ENCODE results near the gene COL4A3.

Gene COL4A3

DNA sequence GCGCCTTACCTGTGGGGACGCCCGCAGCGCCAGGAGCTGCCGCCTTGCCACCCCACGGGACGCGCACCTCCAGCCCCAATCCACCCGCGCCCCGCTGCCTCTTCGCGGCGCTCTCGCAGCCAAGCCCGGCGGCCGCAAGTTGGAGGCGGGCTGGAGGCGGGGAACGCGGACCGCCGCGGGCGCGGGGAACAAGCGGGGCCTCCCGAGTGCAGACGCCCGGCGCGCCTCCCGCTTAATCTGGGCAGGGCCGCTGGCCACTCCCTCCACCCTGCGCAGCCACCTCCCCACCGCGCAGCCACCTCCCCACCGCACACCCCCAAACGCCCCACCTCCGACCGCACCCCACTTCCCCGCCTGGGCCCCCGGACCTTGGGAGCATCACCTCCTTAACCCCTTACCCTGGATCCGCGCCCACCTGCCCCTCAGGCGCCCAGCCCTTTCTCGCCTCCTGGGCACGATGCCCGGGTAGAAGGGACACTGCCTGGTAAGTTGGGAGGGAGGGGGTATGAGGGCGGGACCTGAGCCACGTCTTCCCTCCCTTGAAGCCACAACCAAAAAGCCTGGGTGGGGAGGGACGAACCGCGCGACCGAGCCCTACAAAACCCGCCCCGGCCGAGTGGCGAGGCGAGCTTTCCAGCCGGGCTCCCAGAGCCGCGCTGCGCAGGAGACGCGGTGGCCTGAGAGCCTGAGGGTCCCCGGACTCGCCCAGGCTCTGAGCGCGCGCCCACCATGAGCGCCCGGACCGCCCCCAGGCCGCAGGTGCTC is at the start of gene COL4A3, which contains the start of gene COL4A4:
Gene COL4A3, plus strand, starts transcription at position 627 of the 765 bp plus-strand sequence. Its CDS starts 103 bp downstream, at position 730.
Gene COL4A4, minus strand, starts transcription at position 208 of the 765 bp plus-strand sequence. CDS start 16,722 bp downstream, outside the sequence.
- DNase-seq = no peak

DNA sequence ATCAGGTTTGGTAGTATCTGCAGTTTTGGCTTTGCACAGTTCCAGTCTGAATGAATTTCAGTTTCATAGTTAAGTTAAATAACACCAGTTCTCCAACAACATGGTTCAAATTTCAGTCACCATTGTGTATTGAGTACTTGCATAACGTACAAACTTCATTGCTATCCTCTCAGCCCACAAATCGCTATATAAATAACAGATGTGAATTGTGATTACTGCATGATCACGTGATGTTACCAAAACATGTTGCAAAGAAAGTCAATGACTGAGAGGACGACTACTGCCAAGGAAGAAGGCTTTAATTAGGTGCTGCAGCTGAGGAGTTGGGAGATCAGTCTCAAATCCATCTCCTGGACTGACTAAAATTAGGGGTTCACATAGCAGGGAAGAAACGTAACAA is 48.7 kb upstream of the COL4A3 start:
- no peak for DNase-seq

DNA sequence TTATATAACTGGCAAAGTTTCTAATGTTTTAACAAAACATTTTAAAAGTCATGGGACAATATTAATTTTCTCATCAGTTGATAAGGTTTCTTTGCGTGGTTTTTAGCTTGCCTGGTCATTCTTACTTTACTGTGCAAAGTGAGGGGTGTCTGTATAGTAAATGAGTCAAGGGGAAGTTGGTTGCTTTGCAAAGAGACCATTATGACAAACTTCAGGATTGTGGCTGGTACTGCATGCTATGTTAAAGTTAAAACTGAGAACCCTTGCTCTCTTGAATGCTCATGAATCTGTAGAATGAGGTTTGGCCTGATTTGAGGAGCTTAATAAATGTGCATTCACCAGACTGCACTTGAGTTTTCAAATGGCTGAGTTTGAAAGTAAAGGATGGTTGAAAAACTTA is 47.4 kb upstream of the COL4A3 start:
- no peak for DNase-seq

DNA sequence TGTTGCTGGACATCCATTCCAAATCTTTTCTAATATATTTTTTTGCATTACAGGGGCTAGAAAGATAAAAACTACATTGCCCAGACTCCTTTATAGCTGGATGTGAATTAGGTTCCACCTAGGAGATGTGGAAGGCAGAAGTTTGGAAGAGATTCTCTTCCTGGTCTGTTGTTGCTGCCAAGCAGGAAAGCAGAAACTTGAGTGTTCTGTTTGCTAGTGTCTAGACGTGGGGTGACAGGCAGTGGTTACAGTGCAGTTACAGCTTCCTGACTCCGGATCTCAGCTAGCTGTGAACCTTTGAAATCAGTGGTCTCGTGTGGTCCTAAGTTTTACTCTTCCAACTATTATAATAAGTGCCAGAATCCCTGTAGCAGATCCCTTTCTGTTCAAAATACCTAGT is 46.6 kb upstream of the COL4A3 start:
- no peak for DNase-seq

DNA sequence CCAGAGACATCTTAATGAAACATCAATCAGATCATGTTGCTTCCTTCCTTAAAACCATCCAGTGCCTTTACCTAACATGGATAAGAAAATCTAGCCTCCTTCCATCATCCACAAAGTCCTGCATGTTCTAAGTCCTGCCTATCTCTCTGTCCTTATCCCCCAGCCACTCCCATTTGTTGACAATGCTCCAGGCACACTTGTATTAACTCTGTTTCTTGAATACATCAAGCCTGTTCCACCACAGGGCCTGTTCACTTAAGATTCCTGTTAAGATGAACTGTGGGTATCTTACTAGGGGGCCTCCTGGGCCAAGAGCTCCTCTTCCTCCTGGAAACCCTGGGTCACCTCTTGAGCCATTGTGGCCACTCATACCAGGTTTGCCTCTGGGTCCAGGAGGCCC is 46.1 kb upstream of the COL4A3 start:
- DNase-seq = no peak

DNA sequence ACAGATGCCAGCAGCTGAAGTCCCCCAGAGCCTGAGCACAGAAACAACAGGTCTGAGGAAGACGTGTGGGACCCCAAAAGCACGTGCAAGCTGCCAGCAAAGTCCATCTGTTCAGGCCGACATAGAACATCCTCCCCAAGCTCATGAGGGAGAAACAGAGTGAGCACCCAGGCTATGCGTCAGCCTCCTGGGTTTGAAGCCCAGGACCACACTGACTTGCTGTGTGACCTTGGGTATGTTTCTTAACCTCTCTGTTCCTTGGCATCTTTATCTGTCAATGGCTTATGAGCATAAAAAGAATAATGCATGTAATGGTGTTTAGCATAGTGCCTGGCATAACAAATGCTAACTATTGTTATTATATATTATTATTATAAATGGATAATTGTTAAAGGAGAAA is 40.7 kb upstream of the COL4A3 start:
- no peak for DNase-seq

DNA sequence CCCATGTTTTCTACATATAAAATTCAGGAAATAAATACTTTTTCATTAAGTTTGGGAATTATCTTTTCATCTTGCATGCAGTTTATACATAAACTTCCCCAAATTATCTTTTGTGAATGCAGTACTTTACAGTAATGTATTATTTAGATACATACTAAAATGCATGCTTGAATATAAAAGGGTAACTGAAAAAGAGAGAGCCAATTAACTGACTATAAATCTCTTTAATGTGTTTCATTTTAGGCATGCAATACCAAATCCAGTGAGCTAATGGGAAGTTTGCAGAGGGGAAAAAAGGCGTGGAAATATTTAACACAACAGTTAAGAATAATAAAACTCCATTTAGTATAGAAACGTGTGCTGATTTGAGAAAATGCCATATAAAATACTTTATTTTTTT is 39.6 kb upstream of the COL4A3 start:
- no peak for DNase-seq

DNA sequence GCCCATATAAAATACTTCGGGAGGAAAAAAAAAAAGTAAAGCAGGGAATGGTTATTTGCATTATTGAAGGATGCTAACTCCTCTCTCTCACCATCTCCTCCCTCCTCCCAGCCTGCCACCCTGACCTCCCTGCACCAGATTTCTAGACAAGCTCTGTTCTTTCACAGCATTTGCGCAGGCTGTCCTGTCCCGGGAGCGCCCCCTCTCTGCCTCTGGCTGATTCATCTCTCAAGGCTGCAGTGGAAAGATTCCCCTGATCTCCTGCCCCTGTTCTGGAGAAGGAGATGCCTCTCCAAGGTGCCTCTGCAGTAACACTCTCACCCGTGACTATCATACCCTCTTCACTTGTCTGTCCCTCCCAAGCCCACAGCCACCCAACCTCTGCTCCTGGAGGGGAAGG is 38.9 kb upstream of the COL4A3 start:
- no peak for DNase-seq

DNA sequence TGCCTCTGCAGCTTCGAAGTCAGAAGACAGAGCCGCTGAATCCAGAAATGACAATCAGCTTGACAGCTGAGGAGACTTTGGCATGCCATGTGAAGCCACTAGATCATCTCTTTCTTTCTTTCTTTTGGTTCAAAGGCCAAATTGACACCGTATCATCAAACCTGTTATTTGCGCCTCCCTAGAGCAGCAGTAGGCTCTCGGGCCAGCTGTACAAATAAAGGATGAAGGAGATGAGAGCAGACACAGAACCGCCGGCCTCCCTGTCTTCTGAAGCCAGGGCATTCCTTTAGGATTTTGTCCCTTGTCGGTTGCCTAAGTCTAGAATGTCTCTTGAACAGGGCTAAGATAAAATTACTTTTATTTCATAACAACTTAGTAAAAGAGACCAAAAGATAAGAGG is 37.2 kb upstream of the COL4A3 start:
- DNase-seq = no peak

DNA sequence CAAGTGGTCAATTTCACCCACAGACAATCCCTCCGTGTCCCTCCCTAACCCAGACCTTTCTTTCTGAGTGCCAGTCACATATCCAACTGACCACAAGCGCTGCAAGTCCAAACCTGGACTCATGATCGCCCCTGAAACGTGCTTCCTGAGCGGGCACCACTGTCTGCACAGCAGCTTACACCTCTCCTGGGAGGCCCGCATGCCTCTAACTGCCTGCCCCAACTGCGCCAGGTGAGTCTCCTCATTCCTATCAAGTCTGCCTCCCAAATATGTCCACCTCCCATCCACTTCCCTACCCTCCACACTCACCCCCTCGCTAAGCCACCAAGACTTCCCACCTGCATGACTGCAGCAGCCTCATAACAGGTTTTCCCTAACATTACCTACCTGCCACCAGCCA is 33.8 kb upstream of the COL4A3 start:
- DNase-seq = no peak

DNA sequence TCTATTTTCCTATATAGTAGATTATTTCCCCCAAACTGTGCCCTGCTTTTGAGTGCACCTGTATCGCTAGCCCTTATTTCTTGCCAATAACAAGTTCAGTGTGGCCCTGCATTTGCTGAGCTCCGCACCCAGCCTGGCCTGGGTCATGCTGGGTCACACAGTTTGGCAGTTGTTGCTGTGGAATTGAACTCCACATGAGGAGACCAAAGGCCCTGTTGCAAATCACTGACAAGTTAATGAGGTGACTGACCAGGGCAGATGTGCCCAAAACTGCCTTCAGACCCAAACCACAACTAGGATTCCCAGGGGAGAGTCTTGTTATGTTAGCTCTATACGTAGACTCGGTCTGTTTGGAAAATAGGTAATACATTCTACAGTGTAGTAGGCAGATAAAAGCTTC is 31.4 kb upstream of the COL4A3 start:
- DNase-seq = no peak

DNA sequence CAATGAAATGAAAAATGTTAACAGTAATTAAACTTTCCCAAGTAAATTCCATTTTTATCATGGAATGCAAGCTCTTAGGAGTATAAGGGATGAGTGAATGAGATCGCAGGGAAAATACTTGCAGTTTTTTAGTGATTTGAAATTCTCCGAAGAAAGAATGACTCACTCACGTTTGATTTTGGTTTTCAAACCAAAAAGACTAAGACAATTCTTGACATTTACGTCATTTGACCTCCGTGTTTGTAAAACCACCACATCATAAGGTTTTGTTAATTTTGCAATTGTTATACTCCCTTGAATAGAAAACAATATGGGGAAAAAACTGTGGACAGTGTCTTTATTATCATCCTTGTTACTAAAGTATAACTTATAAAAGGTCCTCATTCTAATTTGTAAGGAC is 29.8 kb upstream of the COL4A3 start:
- no peak for DNase-seq

DNA sequence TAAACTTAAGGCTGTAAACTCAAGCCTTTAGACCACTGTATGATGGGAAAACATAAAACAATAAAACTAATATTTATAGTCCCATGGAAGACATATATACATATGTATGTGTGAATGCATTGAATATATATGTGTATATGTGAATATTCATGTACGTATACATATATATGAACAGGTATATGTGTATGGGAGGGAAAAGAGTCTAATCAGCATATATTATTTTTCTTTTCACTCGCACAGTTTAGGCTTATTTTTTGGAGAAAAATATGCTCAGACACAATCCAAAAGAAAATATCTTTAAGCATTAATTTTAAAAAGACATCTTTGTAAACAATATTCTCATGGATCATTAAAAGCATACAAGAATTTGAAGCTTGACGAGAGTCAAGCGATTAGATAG is 23.1 kb upstream of the COL4A3 start:
- no peak for DNase-seq

DNA sequence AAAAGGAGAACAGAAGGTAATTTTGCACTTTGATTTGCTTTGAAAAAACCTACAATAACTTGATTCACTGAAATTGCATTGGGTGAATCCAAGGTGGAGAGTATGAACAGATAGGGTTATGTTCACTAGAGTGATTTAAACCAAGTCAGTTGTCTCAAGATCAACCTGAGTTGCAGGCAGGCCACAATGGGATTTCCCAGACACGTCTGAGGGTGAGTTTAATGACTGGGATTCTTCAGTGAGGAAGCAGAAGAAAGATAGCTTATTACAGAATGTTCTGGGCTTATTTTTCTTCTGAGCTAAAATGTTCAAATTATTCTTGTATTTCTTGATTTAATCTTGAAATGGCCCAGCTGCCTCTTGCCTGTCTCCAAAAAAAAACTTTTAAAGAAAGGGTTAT is 20.5 kb upstream of the COL4A3 start:
- DNase-seq = no peak

DNA sequence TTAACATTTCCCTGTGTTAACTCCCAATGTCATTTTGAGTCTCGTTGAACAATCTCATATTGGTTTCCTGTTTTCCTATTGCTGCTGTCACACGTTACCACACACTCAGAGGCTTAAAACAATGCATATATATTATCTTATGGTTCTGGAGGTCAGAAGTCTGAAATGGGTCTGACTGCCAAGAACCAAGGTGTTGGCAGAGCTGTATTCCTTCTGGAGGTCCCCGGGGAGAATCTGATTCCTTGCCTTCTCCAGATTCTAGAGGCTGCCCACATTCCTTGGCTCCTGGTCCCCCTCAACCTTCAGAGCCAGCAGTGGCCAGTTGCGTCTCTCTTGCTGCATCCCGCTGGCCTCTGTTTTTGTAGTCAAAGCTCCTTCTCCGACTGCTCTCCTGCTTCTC is 18.0 kb upstream of the COL4A3 start:
- DNase-seq = no peak

DNA sequence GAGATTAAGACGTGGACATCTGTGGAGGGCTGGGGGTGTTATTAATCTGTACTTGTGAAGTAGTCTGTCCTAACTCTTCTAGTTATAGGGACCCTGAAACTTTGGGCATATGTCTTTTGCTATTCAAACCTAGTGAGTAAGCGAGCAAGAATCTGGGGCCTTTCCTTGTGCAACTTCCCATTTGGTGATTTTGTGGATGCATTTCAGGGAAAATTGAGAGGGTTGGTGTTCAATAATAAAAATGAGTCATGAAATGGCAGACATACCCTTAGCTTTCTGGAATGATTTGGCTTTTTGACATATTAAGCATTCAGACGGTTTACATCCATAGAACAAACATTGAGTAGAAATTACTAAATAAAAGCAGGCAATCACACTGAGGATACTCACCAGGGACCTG is 17.4 kb upstream of the COL4A3 start:
- no peak for DNase-seq

DNA sequence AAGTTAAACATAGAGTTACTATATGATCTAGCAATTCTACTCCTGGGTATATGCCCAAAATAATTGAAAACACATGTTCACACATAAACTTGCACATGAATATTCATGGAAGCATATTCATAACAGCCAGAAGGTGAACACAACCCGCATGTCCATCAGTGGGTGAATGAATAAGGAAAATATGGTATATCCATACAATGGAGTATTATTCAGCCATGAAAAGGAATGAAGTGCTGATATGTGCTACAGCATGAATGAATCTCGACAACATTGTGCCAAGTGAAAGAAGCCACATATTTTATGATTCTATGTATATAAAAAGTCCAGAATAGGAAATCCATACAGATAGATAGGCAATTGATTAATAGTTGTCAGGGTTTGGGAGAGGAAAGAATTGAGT is 16.3 kb upstream of the COL4A3 start:
- DNase-seq = no peak

DNA sequence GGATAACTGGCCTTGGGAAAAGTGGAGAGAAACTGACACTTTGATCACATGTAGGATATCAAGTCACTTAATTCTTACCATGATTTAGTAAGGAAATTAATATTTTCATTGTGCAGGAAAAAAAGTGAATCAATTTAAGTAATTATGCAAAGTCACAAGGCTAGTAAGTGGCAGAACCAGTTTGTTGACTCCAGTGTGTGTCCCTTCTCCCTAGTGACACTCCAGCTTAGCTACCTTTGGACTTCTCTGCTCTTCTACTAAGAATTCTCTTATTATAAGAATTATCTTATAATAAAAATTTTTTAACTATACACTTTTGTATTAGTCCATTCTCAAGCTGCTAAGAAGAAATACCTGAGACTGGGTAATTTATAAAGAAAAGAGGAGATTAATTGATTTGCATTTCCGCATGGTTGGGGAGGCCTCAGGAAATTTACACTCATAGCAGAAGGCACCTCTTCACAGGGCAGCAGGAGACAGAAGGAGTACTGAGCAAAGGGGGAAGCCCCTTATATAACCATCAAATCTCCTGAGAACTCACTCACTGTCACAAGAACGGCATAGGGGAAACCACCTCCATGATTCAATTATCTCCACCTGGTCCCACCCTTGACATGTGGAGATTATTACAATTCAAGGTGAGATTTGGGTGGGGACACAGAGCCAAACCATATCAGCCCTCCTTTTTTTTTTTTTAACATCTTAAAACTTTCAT is 14.0 kb upstream of the COL4A3 start:
- DNase-seq = no peak

DNA sequence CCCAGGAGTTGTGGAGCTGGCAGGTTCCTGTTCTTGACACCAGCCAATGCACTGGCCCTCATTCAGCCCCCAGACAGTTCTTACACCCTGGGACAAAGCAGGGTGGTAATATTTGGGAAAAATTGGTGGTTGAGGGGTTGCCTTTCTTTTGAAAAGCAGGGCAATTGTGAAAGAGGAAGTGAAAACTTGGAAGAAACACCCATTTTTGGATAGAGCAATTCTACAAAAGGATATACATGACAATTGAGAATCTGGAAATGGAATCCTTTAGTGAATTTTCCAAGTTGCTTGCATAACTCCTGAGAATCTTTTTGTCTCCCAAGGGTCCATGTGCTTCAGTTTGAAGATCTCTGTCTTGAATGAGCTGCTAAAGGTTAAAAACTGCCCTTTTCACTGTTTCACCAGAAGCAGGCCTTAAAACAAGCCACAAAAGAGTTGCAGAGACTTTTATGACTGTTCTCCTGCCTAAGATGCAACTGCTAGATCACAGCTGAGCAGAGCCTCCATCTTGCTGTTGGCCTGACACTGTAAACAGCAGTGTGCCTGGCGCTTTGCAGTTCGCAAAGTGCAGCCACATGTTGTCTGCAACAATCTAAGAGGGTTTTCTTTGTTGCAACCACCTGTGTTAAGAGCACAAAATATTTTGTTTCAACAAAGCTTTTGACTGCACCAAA is 12.2 kb upstream of the COL4A3 start:
- no peak for DNase-seq

DNA sequence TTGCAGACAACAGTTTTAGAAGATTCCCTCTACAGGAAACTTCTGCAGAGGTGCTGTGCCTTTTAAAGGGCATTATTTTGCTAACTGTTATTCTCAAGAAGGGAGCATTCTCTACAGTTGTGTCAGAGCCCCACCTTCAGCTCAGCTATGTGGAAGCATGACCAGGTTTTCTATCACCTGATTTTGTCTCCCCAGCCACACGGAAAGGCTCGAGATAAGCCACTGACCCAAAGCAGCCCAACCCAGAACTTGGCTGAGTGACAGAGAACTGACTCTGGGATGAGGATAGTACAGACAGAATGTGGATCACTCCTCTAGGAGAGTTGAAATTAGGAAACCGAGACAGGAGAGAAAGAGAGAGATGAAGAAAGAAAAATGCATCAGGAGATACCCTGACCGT is 11.1 kb upstream of the COL4A3 start:
- no peak for DNase-seq

DNA sequence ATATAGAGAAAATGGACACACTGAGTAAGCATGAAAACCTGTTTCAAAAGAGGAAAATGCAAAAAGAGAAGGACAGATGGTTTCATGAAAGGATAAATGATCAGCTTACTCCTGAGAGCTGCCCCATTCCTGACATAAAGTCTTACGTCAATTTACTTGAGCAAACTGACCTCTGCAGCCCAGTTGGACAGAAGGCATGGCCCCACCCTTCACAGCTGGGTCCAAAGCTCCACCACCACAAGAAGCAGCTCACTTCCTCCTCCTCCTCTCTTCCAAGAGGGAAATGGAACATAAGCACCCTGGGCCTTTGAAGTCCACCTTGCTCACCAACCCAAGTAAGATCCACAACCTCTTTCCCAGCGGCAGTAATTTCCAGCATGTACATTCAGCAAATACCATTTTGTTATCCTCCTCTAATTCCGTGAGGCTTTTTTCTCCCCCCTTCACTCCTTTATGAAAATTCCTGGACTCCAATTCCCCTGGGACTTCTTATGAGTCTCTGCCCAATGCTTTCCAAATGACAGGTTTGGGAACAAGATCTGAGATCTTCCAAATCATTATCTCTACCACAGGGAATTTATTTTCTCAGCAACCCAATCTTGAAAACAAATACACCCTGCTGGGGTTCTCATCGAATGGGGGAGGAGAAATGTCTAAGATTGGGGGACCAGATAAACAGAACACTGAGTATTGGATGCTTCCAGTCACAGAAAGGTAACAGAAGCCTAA is 10.5 kb upstream of the COL4A3 start:
- no peak for DNase-seq

DNA sequence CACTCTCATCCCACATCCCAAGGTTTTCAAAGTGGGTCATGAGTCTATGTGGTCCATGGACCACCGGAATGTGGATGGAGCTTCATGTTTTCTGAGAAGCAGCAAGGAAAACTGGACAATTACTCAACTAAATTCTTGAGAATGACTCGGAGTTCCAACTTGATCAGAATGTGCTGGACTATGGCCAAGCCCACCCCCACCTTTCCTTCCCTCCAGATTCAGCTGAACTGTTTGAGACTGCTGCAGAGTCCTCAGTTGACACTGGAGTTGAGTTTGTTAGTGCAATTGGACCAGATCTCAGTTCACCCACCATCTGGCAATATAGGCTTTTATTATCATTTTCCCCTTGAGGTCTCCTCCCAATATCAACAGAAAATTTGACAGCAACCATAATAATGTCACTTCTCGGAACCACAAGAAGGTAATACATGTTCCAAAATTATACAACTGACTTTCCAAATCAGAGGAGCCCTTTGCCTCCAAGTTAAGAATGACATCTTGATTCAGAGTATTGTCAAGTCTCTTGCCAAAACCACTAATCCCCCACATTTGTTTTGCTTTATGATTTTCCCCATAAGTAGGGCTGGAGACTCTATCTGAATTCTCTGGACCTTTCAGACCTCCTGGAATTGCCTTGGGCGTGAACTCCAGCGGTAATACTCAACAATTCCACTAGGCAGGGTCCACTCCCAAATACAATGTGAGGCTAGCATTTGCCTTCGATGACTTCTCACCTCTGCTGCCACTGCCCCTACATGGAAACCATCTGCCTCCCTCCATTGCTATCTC is 9.2 kb upstream of the COL4A3 start:
- DNase-seq = no peak

Data from activated gamma-delta T cell treated with Interleukin-2 at 50 U/mL for 16 hours (primary cell).